ENCODE measurements around the gene PATL2.

- no peak for TF ChIP-seq POLR2A (IDR thresholded peaks at IDR 0.05)
- no peak for TF ChIP-seq CTCF (IDR thresholded peaks at IDR 0.05)
Observed at GRCh38 chr15:44706401-44706800, 4.7 kb downstream of the PATL2 start.

Measured in thyroid gland (tissue), 4 donors.